ENCODE results near the gene ST3GAL6. TPM values are rescaled to one million over a fixed set of nuclear protein-coding genes. Genes with fewer than 3 reads are reported as not detected.

ST3GAL6 gene, protein sequence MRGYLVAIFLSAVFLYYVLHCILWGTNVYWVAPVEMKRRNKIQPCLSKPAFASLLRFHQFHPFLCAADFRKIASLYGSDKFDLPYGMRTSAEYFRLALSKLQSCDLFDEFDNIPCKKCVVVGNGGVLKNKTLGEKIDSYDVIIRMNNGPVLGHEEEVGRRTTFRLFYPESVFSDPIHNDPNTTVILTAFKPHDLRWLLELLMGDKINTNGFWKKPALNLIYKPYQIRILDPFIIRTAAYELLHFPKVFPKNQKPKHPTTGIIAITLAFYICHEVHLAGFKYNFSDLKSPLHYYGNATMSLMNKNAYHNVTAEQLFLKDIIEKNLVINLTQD
- polyA plus RNA-seq (2013, experiment 1 of 4) = 11.8 TPM
- 8.3 TPM for polyA plus RNA-seq (2013, experiment 2 of 4)
- 11.1 TPM for polyA plus RNA-seq (2013, experiment 3 of 4)
- 10.7 TPM for polyA plus RNA-seq (2013, experiment 4 of 4)

DNA sequence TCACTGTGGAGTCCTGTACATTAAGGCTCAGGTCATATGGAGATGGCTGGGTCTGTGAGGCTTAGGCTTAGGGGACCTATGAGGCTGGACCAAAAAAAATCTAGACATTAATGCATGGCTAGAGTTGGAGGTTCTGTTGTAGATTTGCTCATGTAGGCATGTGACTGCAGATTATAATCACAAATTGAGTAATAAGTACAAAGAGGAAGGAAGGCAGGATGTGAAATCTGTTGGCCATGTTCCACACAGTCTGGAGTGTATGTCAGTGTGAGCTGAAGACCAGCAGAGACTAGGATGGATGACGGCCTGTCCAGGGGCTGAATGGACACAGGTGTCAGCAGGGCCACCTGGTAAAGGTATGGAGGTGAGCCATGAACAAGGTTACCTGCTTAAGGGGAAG lies at the start of gene ST3GAL6:
Gene ST3GAL6 (plus strand): TSS at position 265 of the 400 bp plus-strand sequence. CDS start 5,101 bp downstream, outside the sequence.
- H3K27ac ChIP-seq (ENCODE audit: insufficient read depth, low read depth, low read length, poor library complexity, severe bottlenecking) = no peak within 1 kb of the TSS
- no peaks in the 10 kb centered on the region for H3K27me3 ChIP-seq (ENCODE audit: control insufficient read depth, insufficient read depth, low read length, poor library complexity, severe bottlenecking)
- peaks cover 13% of the 10 kb centered on the region for H3K4me1 ChIP-seq (ENCODE audit: control insufficient read depth, insufficient read depth, low read length)
- WGBS, 2 experiments = 94 to 95% methylated on average over 1 of the region's 1 CpG
- no peaks in the 10 kb centered on the region for H3K9me3 ChIP-seq (ENCODE audit: control insufficient read depth, low read length)
- H3K4me3 ChIP-seq (ENCODE audit: insufficient read depth, low read depth, low read length) = no peak within 1 kb of the TSS
- no peaks in the 10 kb centered on the region for H3K36me3 ChIP-seq (ENCODE audit: control insufficient read depth, insufficient read depth, low read length)

- 59 to 63% methylated on average over 3 of the region's 3 CpGs for WGBS, 2 experiments
- H3K9me3 ChIP-seq (ENCODE audit: control insufficient read depth, low read length) = no peaks in the 10 kb centered on the region
Observed at GRCh38 chr3:98713984-98714383, 49.2 kb upstream of the ST3GAL6 start.

DNA sequence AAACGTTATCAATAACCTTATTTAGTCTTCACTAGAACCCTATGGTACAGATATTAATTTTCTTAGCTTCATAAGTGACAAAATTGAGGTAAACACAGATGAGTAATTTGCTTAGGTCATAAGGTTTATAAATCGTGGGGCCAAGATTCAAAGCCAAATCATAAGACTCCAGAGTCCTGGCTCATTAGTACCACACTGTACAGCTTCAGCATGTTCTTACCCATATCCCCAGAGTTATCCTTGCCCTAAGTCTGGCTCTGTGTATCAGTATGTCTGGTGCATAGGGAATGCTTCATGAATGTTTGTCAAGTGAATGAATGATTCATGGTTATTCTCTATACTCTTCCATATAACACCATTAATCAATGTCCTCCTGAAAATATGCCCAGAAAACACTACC lies 45.6 kb upstream of the ST3GAL6 start:
- Histone ChIP-seq H3K9me3 (ENCODE audit: control insufficient read depth, low read length) (no peaks in the 10 kb centered on the region), H3K36me3 (ENCODE audit: control insufficient read depth, insufficient read depth, low read length) (no peaks in the 10 kb centered on the region), H3K4me3 (ENCODE audit: insufficient read depth, low read depth, low read length) (no peak overlapping the region), H3K27me3 (ENCODE audit: control insufficient read depth, insufficient read depth, low read length, poor library complexity, severe bottlenecking) (no peaks in the 10 kb centered on the region), H3K4me1 (ENCODE audit: control insufficient read depth, insufficient read depth, low read length) (no peaks in the 10 kb centered on the region), H3K27ac (ENCODE audit: insufficient read depth, low read depth, low read length, poor library complexity, severe bottlenecking) (no peak overlapping the region)
- 76 to 87% methylated on average over 2 of the region's 2 CpGs for WGBS, 2 experiments

More at GRCh38 chr3:98713984-98714383, 49.2 kb upstream of the ST3GAL6 start:
- Histone ChIP-seq H3K36me3 (ENCODE audit: control insufficient read depth, insufficient read depth, low read length) (no peaks in the 10 kb centered on the region), H3K27me3 (ENCODE audit: control insufficient read depth, insufficient read depth, low read length, poor library complexity, severe bottlenecking) (no peaks in the 10 kb centered on the region), H3K27ac (ENCODE audit: insufficient read depth, low read depth, low read length, poor library complexity, severe bottlenecking) (no peak overlapping the region), H3K4me3 (ENCODE audit: insufficient read depth, low read depth, low read length) (no peak overlapping the region), H3K4me1 (ENCODE audit: control insufficient read depth, insufficient read depth, low read length) (peaks cover 1% of the 10 kb centered on the region)

- Histone ChIP-seq H3K9me3 (ENCODE audit: control insufficient read depth, low read length) (no peaks in the 10 kb centered on the region), H3K36me3 (ENCODE audit: control insufficient read depth, insufficient read depth, low read length) (no peaks in the 10 kb centered on the region), H3K4me1 (ENCODE audit: control insufficient read depth, insufficient read depth, low read length) (no peaks in the 10 kb centered on the region), H3K27me3 (ENCODE audit: control insufficient read depth, insufficient read depth, low read length, poor library complexity, severe bottlenecking) (no peaks in the 10 kb centered on the region), H3K4me3 (ENCODE audit: insufficient read depth, low read depth, low read length) (no peak overlapping the region), H3K27ac (ENCODE audit: insufficient read depth, low read depth, low read length, poor library complexity, severe bottlenecking) (no peak overlapping the region)
- WGBS, 2 experiments = 87 to 88% methylated on average over 1 of the region's 1 CpG
Observed at GRCh38 chr3:98718730-98719129, 44.4 kb upstream of the ST3GAL6 start.

DNA sequence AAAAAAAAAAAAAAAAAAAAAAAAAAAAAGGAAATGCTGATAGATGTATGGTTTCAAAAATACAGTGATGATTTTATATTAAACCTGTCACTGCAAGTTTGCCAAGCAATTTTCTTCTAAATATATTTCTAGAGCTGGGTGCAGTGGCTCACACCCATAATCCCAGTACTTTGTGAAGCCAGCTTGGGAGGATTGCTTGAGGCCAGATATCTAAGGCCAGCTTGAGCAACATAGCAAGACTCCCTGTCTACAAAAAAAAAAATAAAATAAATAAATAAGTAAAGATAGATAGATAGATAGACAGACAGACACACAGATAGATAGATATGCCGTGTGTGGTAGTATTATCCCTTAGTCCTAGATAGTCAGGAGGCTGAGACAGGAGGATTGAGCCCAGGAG lies 41.4 kb upstream of the ST3GAL6 start:
- Histone ChIP-seq H3K9me3 (ENCODE audit: control insufficient read depth, low read length) (no peaks in the 10 kb centered on the region), H3K4me1 (ENCODE audit: control insufficient read depth, insufficient read depth, low read length) (no peaks in the 10 kb centered on the region), H3K4me3 (ENCODE audit: insufficient read depth, low read depth, low read length) (no peak overlapping the region), H3K27ac (ENCODE audit: insufficient read depth, low read depth, low read length, poor library complexity, severe bottlenecking) (no peak overlapping the region), H3K27me3 (ENCODE audit: control insufficient read depth, insufficient read depth, low read length, poor library complexity, severe bottlenecking) (no peaks in the 10 kb centered on the region), H3K36me3 (ENCODE audit: control insufficient read depth, insufficient read depth, low read length) (no peaks in the 10 kb centered on the region)
- 86 to 88% methylated on average over 1 of the region's 1 CpG for WGBS, 2 experiments

- H3K4me1 ChIP-seq (ENCODE audit: control insufficient read depth, insufficient read depth, low read length) = no peaks in the 10 kb centered on the region
- no peaks in the 10 kb centered on the region for H3K9me3 ChIP-seq (ENCODE audit: control insufficient read depth, low read length)
- no peak overlapping the region for H3K4me3 ChIP-seq (ENCODE audit: insufficient read depth, low read depth, low read length)
- H3K27me3 ChIP-seq (ENCODE audit: control insufficient read depth, insufficient read depth, low read length, poor library complexity, severe bottlenecking) = no peaks in the 10 kb centered on the region
- 19 to 20% methylated on average over 4 of the region's 4 CpGs for WGBS, 2 experiments
- no peak overlapping the region for H3K27ac ChIP-seq (ENCODE audit: insufficient read depth, low read depth, low read length, poor library complexity, severe bottlenecking)
- H3K36me3 ChIP-seq (ENCODE audit: control insufficient read depth, insufficient read depth, low read length) = no peaks in the 10 kb centered on the region
Observed at GRCh38 chr3:98722389-98722788, 40.8 kb upstream of the ST3GAL6 start.

GRCh38 chr3:98725352-98725751 lies 37.8 kb upstream of the ST3GAL6 start:
- 96 to 100% methylated on average over 1 to 2 of the region's 2 CpGs for WGBS, 2 experiments
- H3K4me3 ChIP-seq (ENCODE audit: insufficient read depth, low read depth, low read length) = no peak overlapping the region
- no peaks in the 10 kb centered on the region for H3K36me3 ChIP-seq (ENCODE audit: control insufficient read depth, insufficient read depth, low read length)
- H3K9me3 ChIP-seq (ENCODE audit: control insufficient read depth, low read length) = no peaks in the 10 kb centered on the region
- no peak overlapping the region for H3K27ac ChIP-seq (ENCODE audit: insufficient read depth, low read depth, low read length, poor library complexity, severe bottlenecking)
- H3K27me3 ChIP-seq (ENCODE audit: control insufficient read depth, insufficient read depth, low read length, poor library complexity, severe bottlenecking) = peaks cover 1% of the 10 kb centered on the region
- H3K4me1 ChIP-seq (ENCODE audit: control insufficient read depth, insufficient read depth, low read length) = no peaks in the 10 kb centered on the region

GRCh38 chr3:98726084-98726483 lies 37.1 kb upstream of the ST3GAL6 start:
- WGBS, 2 experiments = 86 to 100% methylated on average over 1 of the region's 1 CpG
- Histone ChIP-seq H3K36me3 (ENCODE audit: control insufficient read depth, insufficient read depth, low read length) (no peaks in the 10 kb centered on the region), H3K4me3 (ENCODE audit: insufficient read depth, low read depth, low read length) (no peak overlapping the region), H3K27ac (ENCODE audit: insufficient read depth, low read depth, low read length, poor library complexity, severe bottlenecking) (no peak overlapping the region), H3K27me3 (ENCODE audit: control insufficient read depth, insufficient read depth, low read length, poor library complexity, severe bottlenecking) (peaks cover 9% of the 10 kb centered on the region), H3K9me3 (ENCODE audit: control insufficient read depth, low read length) (no peaks in the 10 kb centered on the region), H3K4me1 (ENCODE audit: control insufficient read depth, insufficient read depth, low read length) (no peaks in the 10 kb centered on the region)

- no peak overlapping the region for H3K27ac ChIP-seq (ENCODE audit: insufficient read depth, low read depth, low read length, poor library complexity, severe bottlenecking)
- 70 to 91% methylated on average over 2 to 3 of the region's 3 CpGs for WGBS, 2 experiments
- no peaks in the 10 kb centered on the region for H3K9me3 ChIP-seq (ENCODE audit: control insufficient read depth, low read length)
- peaks cover 3% of the 10 kb centered on the region for H3K4me1 ChIP-seq (ENCODE audit: control insufficient read depth, insufficient read depth, low read length)
- H3K4me3 ChIP-seq (ENCODE audit: insufficient read depth, low read depth, low read length) = no peak overlapping the region
- H3K36me3 ChIP-seq (ENCODE audit: control insufficient read depth, insufficient read depth, low read length) = no peaks in the 10 kb centered on the region
- peaks cover 11% of the 10 kb centered on the region for H3K27me3 ChIP-seq (ENCODE audit: control insufficient read depth, insufficient read depth, low read length, poor library complexity, severe bottlenecking)
Observed at GRCh38 chr3:98727638-98728037, 35.5 kb upstream of the ST3GAL6 start.

DNA sequence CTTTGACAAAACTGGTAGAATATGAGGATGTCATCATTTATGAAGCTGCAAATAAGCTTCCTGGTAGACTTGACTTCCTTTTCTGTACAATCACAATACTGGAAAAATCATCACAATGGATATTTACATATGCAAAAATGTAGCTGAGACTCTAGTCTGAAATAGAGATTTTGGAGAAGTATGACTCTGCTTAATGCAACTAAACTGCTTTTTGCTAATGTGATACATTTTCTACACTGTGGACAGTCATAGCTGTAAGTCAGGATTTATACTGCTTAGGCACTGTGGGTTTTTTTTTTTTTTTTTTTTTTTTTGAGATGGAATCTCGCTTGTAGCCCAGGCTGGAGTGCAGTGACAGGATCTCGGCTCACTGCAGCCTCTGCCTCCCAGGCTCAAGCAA lies 34.5 kb upstream of the ST3GAL6 start:
- Histone ChIP-seq H3K27me3 (ENCODE audit: control insufficient read depth, insufficient read depth, low read length, poor library complexity, severe bottlenecking) (peaks cover 11% of the 10 kb centered on the region), H3K9me3 (ENCODE audit: control insufficient read depth, low read length) (no peaks in the 10 kb centered on the region), H3K4me1 (ENCODE audit: control insufficient read depth, insufficient read depth, low read length) (peaks cover 3% of the 10 kb centered on the region), H3K36me3 (ENCODE audit: control insufficient read depth, insufficient read depth, low read length) (no peaks in the 10 kb centered on the region), H3K27ac (ENCODE audit: insufficient read depth, low read depth, low read length, poor library complexity, severe bottlenecking) (no peak overlapping the region), H3K4me3 (ENCODE audit: insufficient read depth, low read depth, low read length) (no peak overlapping the region)
- 88 to 93% methylated on average over 2 of the region's 2 CpGs for WGBS, 2 experiments
